Thoracic aorta (tissue), 2 donors: ENCODE measurements around the gene SAPCD2. TPM values are rescaled to one million over a fixed set of nuclear protein-coding genes. Genes with fewer than 3 reads are reported as not detected.

Experiments
- ATAC-seq: fragments of 150-250 bp; one replicate; pipeline ENCODE4 v1.8.0; 2017; ENCODE audit warnings: low read depth; ENCODE audit not compliant: insufficient number of reproducible peaks, low FRiP score
- DNase-seq: peaks from one replicate; pipeline ENCODE4 v3.0.0-alpha.2; 2020; ENCODE audit warnings: low spot score
- H3K27ac ChIP-seq, 2 donors: fragments of 200-600 bp; sonication (generic); 1 replicate in 1 of 2; 2 replicates in 1 of 2; pipeline ENCODE4 v1.5.1; 2016; ENCODE audit warnings: mild to moderate bottlenecking in 2 of 2, moderate library complexity in 2 of 2
- H3K27me3 ChIP-seq: fragments of 200-600 bp; sonication (generic); replicated peaks from 2 replicates; pipeline ENCODE4 v1.6.0; 2016; ENCODE audit warnings: mild to moderate bottlenecking; ENCODE audit not compliant: insufficient read depth
- H3K36me3 ChIP-seq: fragments of 200-600 bp; sonication (generic); one replicate; pipeline ENCODE4 v1.5.1; 2016
- H3K4me1 ChIP-seq, 2 donors: fragments of 200-600 bp; sonication (generic); 1 replicate in 1 of 2; 2 replicates in 1 of 2; pipeline versions ENCODE4 v1.5.1 to v1.6.0; 2016; ENCODE audit warnings: low read depth in 2 of 2, mild to moderate bottlenecking in 1 of 2; ENCODE audit not compliant: control insufficient read depth in 1 of 2
- H3K4me3 ChIP-seq: fragments of 200-600 bp; sonication (generic); 2 replicates; pipeline ENCODE4 v1.5.1; 2016; ENCODE audit warnings: mild to moderate bottlenecking
- H3K9me3 ChIP-seq: fragments of 200-600 bp; sonication (generic); 2 replicates; pipeline ENCODE4 v1.5.1; 2016
- total RNA-seq, 2 donors: library from RNA; depleted of rRNA; stranded (reverse); fragments of >200 nt; gene quantifications; one replicate each; pipeline versions ENCODE4 v1.1.0 to v1.2.3, GENCODE V29; 2016
- TF ChIP-seq, protein P1 (sequence below): fragments of 200-600 bp; sonication (generic); IDR thresholded peaks from one replicate; pipeline ENCODE4 v1.5.1; 2019; ENCODE audit warnings: antibody characterized with exemption

The SAPCD2 gene
- total RNA-seq, 2 donors from 2014 or later: 0.41 to 0.92 TPM

- H3K27me3 ChIP-seq: peaks cover 8% of the 10 kb centered on the region
- no peak overlapping the region for H3K27ac ChIP-seq
- H3K9me3 ChIP-seq: no peaks in the 10 kb centered on the region
- H3K36me3 ChIP-seq: no peaks in the 10 kb centered on the region
- DNase-seq: no peak
- TF ChIP-seq, protein P1, sequence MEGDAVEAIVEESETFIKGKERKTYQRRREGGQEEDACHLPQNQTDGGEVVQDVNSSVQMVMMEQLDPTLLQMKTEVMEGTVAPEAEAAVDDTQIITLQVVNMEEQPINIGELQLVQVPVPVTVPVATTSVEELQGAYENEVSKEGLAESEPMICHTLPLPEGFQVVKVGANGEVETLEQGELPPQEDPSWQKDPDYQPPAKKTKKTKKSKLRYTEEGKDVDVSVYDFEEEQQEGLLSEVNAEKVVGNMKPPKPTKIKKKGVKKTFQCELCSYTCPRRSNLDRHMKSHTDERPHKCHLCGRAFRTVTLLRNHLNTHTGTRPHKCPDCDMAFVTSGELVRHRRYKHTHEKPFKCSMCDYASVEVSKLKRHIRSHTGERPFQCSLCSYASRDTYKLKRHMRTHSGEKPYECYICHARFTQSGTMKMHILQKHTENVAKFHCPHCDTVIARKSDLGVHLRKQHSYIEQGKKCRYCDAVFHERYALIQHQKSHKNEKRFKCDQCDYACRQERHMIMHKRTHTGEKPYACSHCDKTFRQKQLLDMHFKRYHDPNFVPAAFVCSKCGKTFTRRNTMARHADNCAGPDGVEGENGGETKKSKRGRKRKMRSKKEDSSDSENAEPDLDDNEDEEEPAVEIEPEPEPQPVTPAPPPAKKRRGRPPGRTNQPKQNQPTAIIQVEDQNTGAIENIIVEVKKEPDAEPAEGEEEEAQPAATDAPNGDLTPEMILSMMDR: no peak
- peaks cover 7 to 23% of the 10 kb centered on the region in 2 donors for H3K4me1 ChIP-seq
- ATAC-seq: no peak
- H3K4me3 ChIP-seq: no peak overlapping the region
Observed at GRCh38 chr9:137054932-137055384, 15.4 kb downstream of the SAPCD2 start.

- peak within 1 kb of the TSS; percentile 48 for H3K4me3 ChIP-seq
- no peak for ATAC-seq
- peaks cover 14% of the 10 kb centered on the region for H3K27me3 ChIP-seq
- peaks cover 7 to 23% of the 10 kb centered on the region in 2 donors for H3K4me1 ChIP-seq
- no peak within 1 kb of the TSS for H3K27ac ChIP-seq
- H3K9me3 ChIP-seq: no peaks in the 10 kb centered on the region
- no peak for DNase-seq
- TF ChIP-seq, protein P1: no peak
- no peaks in the 10 kb centered on the region for H3K36me3 ChIP-seq
Observed at GRCh38 chr9:137053944-137054931, 16.1 kb downstream of the SAPCD2 start, which contains the start of gene ENTPD2. ENTPD2 (minus strand) TSS chr9:137054061; CDS start chr9:137053997, 64 bp downstream.

DNA sequence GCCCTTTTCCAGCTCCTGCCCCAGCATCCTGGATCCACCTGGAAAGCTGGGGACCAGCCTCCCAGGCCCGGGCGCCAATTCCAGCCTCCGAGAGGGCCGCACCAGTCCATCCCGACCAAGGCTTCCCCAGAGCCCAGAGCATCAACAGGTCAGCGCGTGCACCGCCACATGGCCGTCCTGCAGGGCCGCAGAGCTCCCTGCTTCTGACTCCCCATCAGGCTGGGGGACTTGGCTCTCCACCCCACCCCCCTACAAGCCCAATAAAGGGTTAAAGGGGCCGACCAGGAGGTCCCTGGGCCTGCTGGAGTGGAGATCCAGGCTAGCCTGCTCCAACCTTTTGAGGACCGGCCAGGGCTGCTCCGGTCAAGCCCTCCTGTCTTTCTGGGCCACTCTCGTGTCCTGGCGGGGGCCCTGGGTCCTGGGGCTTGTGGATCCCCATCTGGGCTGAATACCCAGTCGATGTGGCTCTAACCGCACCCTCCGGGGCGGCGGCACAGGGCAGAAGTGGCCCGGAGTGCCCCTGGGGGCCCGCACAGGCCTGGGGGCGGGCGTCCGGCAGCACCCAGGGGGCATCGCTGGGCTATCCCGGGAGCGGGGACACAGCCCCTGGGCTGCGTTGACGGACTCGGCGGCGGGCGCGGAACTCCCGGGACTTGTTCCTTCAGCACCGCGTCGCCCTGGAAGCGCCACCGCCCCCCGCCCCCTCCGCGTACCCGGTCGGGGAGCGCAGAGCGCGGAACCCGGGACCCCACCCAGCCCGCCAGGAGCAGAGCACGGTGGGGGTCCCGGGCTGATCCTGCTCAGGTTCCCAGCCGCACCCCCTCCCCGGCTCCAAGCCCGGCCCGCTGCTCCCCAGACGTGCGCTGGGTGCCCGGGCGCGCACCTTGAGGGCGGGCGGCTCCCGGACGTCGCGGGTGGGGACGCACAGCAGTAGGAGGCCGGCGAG is 17.1 kb downstream of the SAPCD2 start:
- Histone ChIP-seq H3K9me3 (no peaks in the 10 kb centered on the region), H3K27me3 (peaks cover 17% of the 10 kb centered on the region), H3K36me3 (no peaks in the 10 kb centered on the region), H3K27ac (no peak overlapping the region), H3K4me1 (peaks cover 7 to 23% of the 10 kb centered on the region in 2 donors), H3K4me3 (peak overlapping the region; percentile 48)
- TF ChIP-seq, protein P1: no peak
- DNase-seq (no peak), ATAC-seq (no peak)

DNA sequence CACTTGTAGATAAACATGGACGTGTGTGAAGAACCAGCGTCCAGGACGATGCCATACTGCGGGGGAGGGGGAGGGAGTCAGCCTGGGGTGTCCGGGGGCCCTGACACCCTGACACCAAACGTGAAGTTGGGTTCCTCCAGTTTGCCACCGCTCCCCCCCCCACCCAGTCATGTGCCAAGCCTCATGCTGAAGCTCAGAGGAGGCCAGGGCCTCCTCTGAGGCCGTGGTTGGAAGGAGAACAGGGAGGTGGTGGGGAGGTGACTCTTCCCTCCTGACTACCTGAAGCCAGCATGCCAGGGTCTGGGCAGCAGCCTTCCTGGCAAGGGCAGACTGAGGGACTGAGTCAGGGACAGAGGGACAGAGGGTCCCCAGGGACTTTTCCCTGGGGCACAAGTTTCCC is 18.1 kb downstream of the SAPCD2 start:
- Histone ChIP-seq H3K27ac (no peak overlapping the region), H3K36me3 (no peaks in the 10 kb centered on the region), H3K27me3 (peaks cover 22% of the 10 kb centered on the region), H3K4me3 (no peak overlapping the region), H3K4me1 (peaks cover 7 to 23% of the 10 kb centered on the region in 2 donors), H3K9me3 (no peaks in the 10 kb centered on the region)
- DNase-seq (no peak), ATAC-seq (no peak)
- TF ChIP-seq, protein P1: no peak
